Measurements from ENCODE around the gene RPS4Y1. TPM values are rescaled to one million over a fixed set of nuclear protein-coding genes. Genes with fewer than 3 reads are reported as not detected.

RPS4Y1 gene
- total RNA-seq, 1 donor = 215 TPM

DNA sequence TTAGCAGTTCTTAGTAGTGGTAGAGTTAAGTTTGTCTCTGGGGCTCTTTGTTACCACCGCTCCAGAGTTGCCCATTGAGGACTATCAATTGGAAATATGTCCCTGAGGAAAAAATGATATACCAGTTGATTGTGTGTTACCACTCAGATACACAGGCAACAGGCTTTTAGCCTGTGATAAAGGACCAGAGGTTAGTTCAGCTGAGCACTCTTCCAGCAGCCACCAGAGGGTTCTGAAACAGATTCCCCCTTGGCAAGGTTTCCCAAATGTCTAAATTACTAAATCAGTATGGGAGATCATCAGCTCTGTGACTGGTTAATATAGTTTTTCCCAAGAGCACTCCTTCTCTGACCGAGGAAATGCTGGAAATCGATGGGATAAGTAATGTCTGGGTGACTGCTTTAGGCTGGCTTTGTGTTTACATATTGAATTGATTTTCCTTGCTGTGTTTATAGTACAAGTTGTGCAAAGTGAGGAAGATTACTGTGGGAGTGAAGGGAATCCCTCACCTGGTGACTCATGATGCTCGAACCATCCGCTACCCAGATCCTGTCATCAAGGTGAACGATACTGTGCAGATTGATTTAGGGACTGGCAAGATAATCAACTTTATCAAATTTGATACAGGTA is 12.9 kb downstream of the RPS4Y1 start:
- H2AFZ ChIP-seq (ENCODE audit: low read length) = no peak overlapping the region
- H3K27ac ChIP-seq (ENCODE audit: low read depth, low read length) = no peak overlapping the region
- H3K4me1 ChIP-seq (ENCODE audit: insufficient read depth, low read length) = no peaks in the 10 kb centered on the region
- no peak overlapping the region for H3K4me2 ChIP-seq (ENCODE audit: insufficient read depth, low read length)
- no peaks in the 10 kb centered on the region for H3K79me2 ChIP-seq (ENCODE audit: insufficient read depth, low read length)
- TF ChIP-seq, protein P1, sequence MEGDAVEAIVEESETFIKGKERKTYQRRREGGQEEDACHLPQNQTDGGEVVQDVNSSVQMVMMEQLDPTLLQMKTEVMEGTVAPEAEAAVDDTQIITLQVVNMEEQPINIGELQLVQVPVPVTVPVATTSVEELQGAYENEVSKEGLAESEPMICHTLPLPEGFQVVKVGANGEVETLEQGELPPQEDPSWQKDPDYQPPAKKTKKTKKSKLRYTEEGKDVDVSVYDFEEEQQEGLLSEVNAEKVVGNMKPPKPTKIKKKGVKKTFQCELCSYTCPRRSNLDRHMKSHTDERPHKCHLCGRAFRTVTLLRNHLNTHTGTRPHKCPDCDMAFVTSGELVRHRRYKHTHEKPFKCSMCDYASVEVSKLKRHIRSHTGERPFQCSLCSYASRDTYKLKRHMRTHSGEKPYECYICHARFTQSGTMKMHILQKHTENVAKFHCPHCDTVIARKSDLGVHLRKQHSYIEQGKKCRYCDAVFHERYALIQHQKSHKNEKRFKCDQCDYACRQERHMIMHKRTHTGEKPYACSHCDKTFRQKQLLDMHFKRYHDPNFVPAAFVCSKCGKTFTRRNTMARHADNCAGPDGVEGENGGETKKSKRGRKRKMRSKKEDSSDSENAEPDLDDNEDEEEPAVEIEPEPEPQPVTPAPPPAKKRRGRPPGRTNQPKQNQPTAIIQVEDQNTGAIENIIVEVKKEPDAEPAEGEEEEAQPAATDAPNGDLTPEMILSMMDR (IDR thresholded peaks at IDR 0.05; ENCODE audit: extremely low read depth, low read depth, low read length) = no peak
- DNase-seq (ENCODE audit: insufficient read length, low spot score, missing footprints) = no peak
- no peaks in the 10 kb centered on the region for H4K20me1 ChIP-seq (ENCODE audit: insufficient read depth, low read length)
- no peak overlapping the region for H3K4me3 ChIP-seq (ENCODE audit: insufficient read depth, low read length)
- H3K36me3 ChIP-seq (ENCODE audit: insufficient read depth, low read length) = no peaks in the 10 kb centered on the region
- no peaks in the 10 kb centered on the region for H3K27me3 ChIP-seq (ENCODE audit: insufficient read depth, low read length)
- H3K9me3 ChIP-seq (ENCODE audit: low read depth, low read length) = no peaks in the 10 kb centered on the region

DNA sequence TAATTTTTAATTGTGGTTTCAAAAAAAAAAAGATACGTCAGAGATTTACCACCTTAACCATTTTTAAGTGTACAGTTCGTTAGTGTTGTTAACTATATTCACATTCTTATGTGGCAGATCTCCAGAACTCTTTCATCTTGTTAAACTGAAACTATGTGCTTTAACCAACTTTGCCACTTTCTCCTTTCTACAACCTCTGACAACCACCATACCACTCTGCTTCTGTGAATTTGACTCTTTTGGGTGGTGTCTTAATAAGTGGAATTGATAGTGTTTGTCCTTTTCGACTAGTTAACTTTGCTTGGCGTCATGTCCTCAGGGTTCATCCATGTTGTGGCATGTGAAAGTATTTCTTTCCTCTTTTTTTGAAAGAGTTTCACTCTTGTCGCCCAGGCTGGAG is 15.7 kb downstream of the RPS4Y1 start:
- Histone ChIP-seq H4K20me1 (ENCODE audit: insufficient read depth, low read length) (no peaks in the 10 kb centered on the region), H3K9me3 (ENCODE audit: low read depth, low read length) (no peaks in the 10 kb centered on the region), H3K36me3 (ENCODE audit: insufficient read depth, low read length) (no peaks in the 10 kb centered on the region), H3K4me1 (ENCODE audit: insufficient read depth, low read length) (no peaks in the 10 kb centered on the region), H3K27ac (ENCODE audit: low read depth, low read length) (no peak overlapping the region), H3K4me2 (ENCODE audit: insufficient read depth, low read length) (no peak overlapping the region), H2AFZ (ENCODE audit: low read length) (no peak overlapping the region), H3K27me3 (ENCODE audit: insufficient read depth, low read length) (no peaks in the 10 kb centered on the region), H3K4me3 (ENCODE audit: insufficient read depth, low read length) (no peak overlapping the region), H3K79me2 (ENCODE audit: insufficient read depth, low read length) (no peaks in the 10 kb centered on the region)
- no peak for DNase-seq (ENCODE audit: insufficient read length, low spot score, missing footprints)
- TF ChIP-seq, protein P1 (IDR thresholded peaks at IDR 0.05; ENCODE audit: extremely low read depth, low read depth, low read length) = no peak

DNA sequence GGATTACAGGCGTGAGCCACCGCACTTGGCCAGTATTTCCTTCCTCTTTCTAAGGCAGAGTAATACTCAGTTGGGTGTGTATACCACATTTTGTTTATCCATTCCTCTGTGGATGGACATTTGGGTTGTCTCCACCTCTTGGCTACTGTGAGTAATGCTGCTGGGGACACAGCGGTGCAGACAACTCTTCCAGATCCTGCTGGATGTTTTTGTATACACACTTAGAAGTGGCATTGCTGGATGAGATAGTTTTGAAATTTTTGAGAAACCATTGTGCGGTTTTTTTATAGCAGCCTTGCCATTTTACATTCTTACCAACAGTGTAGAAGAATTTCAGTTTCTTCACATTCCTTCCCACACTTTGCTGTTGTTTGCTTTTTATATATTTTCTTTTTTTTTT is 16.3 kb downstream of the RPS4Y1 start:
- DNase-seq (ENCODE audit: insufficient read length, low spot score, missing footprints) = no peak
- H3K4me3 ChIP-seq (ENCODE audit: insufficient read depth, low read length) = no peak overlapping the region
- H2AFZ ChIP-seq (ENCODE audit: low read length) = no peak overlapping the region
- TF ChIP-seq, protein P1 (IDR thresholded peaks at IDR 0.05; ENCODE audit: extremely low read depth, low read depth, low read length) = no peak
- H3K4me2 ChIP-seq (ENCODE audit: insufficient read depth, low read length) = no peak overlapping the region
- H3K27me3 ChIP-seq (ENCODE audit: insufficient read depth, low read length) = no peaks in the 10 kb centered on the region
- no peaks in the 10 kb centered on the region for H3K79me2 ChIP-seq (ENCODE audit: insufficient read depth, low read length)
- H3K4me1 ChIP-seq (ENCODE audit: insufficient read depth, low read length) = no peaks in the 10 kb centered on the region
- no peaks in the 10 kb centered on the region for H3K36me3 ChIP-seq (ENCODE audit: insufficient read depth, low read length)
- H3K9me3 ChIP-seq (ENCODE audit: low read depth, low read length) = no peaks in the 10 kb centered on the region
- no peaks in the 10 kb centered on the region for H4K20me1 ChIP-seq (ENCODE audit: insufficient read depth, low read length)
- H3K27ac ChIP-seq (ENCODE audit: low read depth, low read length) = no peak overlapping the region

DNA sequence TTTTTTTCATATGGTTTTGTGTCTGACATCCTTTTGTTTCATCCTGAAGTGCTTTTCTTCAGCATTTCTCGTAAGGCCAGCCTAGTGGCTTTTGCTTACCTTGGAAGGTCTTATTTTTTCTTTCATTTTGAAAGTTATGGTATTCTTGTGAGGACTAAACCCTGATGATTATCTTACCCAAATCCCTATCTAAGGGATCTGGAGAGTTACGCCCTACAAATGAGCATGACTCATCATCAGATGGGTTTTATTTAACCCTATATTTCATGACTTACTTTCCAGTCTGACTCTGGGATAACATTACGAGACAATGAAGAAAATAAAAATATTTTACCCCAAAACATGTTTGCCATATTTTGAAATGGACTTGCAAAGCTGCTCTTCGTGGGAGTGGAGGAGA is 18.4 kb downstream of the RPS4Y1 start:
- H3K27ac ChIP-seq (ENCODE audit: low read depth, low read length) = no peak overlapping the region

More for the DNA sequence above, 18.4 kb downstream of the RPS4Y1 start:
- H3K4me1 ChIP-seq (ENCODE audit: insufficient read depth, low read length) = no peaks in the 10 kb centered on the region
- H4K20me1 ChIP-seq (ENCODE audit: insufficient read depth, low read length) = no peaks in the 10 kb centered on the region
- H3K4me3 ChIP-seq (ENCODE audit: insufficient read depth, low read length) = no peak overlapping the region
- H2AFZ ChIP-seq (ENCODE audit: low read length) = no peak overlapping the region
- H3K9me3 ChIP-seq (ENCODE audit: low read depth, low read length) = no peaks in the 10 kb centered on the region
- no peaks in the 10 kb centered on the region for H3K36me3 ChIP-seq (ENCODE audit: insufficient read depth, low read length)
- TF ChIP-seq, protein P1 (IDR thresholded peaks at IDR 0.05; ENCODE audit: extremely low read depth, low read depth, low read length) = no peak
- H3K27me3 ChIP-seq (ENCODE audit: insufficient read depth, low read length) = no peaks in the 10 kb centered on the region
- DNase-seq (ENCODE audit: insufficient read length, low spot score, missing footprints) = no peak
- H3K4me2 ChIP-seq (ENCODE audit: insufficient read depth, low read length) = no peak overlapping the region
- no peaks in the 10 kb centered on the region for H3K79me2 ChIP-seq (ENCODE audit: insufficient read depth, low read length)

All from osteoblast (primary cell).